ENCODE results near the gene DDX11. TPM values are rescaled to one million over a fixed set of nuclear protein-coding genes. Genes with fewer than 3 reads are reported as not detected.

Gene DDX11
- total and polyA plus RNA-seq, 7 donors, result 3.6 to 31.4 (median 8.2) TPM

DNA sequence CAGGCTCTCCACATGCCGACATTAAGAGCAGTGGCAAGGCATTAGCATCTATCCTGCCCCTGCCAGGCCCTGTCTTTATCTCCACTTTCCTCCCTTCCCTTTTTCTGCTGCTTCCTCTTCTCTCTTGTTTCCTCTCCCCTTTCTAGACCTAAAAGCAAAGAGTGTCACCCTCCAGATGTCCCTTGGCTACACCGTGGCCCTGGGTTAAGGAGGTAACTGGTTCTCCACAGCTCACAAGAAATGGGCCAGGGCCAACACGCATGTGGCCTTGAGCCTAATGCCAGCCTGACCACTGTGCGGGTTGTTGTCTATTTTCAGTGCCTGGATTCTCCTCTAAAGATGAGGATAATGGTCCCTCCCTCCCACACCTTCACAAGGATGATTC, 41.7 kb upstream of the DDX11 start:
- intact Hi-C loops (cut with DNase I), result no loop called here
- Histone ChIP-seq H3K4me3 (no peak overlapping the region), H3K9me3 (no peaks in the 10 kb centered on the region), H3K4me1 (peaks cover 0 to 10% (median 5%) of the 10 kb centered on the region in 4 donors), H3K27me3 (no peaks in the 10 kb centered on the region), H3K36me3 (no peaks in the 10 kb centered on the region), H3K27ac (no peak overlapping the region)
- no peak for DNase-seq
- TF ChIP-seq, protein P1, sequence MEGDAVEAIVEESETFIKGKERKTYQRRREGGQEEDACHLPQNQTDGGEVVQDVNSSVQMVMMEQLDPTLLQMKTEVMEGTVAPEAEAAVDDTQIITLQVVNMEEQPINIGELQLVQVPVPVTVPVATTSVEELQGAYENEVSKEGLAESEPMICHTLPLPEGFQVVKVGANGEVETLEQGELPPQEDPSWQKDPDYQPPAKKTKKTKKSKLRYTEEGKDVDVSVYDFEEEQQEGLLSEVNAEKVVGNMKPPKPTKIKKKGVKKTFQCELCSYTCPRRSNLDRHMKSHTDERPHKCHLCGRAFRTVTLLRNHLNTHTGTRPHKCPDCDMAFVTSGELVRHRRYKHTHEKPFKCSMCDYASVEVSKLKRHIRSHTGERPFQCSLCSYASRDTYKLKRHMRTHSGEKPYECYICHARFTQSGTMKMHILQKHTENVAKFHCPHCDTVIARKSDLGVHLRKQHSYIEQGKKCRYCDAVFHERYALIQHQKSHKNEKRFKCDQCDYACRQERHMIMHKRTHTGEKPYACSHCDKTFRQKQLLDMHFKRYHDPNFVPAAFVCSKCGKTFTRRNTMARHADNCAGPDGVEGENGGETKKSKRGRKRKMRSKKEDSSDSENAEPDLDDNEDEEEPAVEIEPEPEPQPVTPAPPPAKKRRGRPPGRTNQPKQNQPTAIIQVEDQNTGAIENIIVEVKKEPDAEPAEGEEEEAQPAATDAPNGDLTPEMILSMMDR (IDR thresholded peaks at IDR 0.05), result no peak
- no peak for TF ChIP-seq POLR2A (IDR thresholded peaks at IDR 0.05)
- TF ChIP-seq EP300 (IDR thresholded peaks at IDR 0.05), result no peak
- TF ChIP-seq POLR2AphosphoS5 (IDR thresholded peaks at IDR 0.05), result no peak
- 80 to 91% methylated on average over 4 of the region's 4 CpGs for WGBS, 2 donors

DNA sequence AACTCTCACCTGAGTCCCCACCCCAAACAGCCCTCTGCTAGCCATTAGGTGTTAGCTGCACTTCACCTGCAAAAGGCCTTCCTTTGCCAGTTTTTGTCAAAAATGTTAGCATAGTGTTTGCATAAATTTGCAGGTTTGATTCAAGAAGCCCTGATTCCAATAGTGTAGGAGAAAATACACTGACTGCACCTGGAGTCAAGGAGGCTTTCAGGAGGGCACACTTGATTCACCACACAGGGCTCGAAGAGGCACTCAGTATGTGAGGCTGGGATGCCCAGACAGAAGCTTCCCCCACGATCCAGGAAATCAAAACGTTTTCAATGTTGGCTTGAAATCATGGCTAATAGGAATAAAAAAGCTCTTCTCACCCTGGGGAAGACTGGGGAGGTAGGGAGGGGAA, 40.5 kb upstream of the DDX11 start:
- WGBS, 2 donors, result 68 to 77% methylated on average over 3 of the region's 3 CpGs
- no peaks in the 10 kb centered on the region for H3K9me3 ChIP-seq
- intact Hi-C loops (cut with DNase I), result no loop called here
- H3K27ac ChIP-seq, result no peak overlapping the region
- no peak for TF ChIP-seq POLR2AphosphoS5 (IDR thresholded peaks at IDR 0.05)
- TF ChIP-seq EP300 (IDR thresholded peaks at IDR 0.05), result no peak
- TF ChIP-seq, protein P1 (IDR thresholded peaks at IDR 0.05), result no peak
- no peak for TF ChIP-seq POLR2A (IDR thresholded peaks at IDR 0.05)
- no peaks in the 10 kb centered on the region for H3K36me3 ChIP-seq
- no peak overlapping the region for H3K4me3 ChIP-seq
- H3K27me3 ChIP-seq, result no peaks in the 10 kb centered on the region
- no peak for DNase-seq
- peaks cover 0 to 10% (median 5%) of the 10 kb centered on the region in 4 donors for H3K4me1 ChIP-seq

DNA sequence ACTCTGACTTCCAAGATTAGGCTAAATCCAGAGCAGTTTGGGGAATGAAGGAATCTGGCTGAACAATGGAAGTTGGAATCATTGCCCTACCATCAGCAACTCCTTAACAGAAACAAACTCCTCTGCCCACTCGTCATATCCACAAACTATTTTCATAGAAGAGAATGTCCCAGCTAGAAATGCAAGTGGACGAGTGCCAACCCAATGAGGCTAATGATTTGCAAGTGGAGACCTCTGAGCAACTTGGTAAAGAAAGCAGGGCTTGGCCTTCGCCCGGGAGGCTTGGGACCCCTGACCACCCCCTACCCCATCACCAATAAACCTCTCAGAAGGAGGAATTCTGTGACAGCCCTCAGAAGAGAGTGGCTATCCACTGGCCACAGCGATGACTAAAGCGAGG, 40.0 kb upstream of the DDX11 start:
- intact Hi-C loops (cut with DNase I), result no loop called here
- Histone ChIP-seq H3K9me3 (no peaks in the 10 kb centered on the region), H3K4me3 (no peak overlapping the region), H3K36me3 (no peaks in the 10 kb centered on the region), H3K4me1 (peaks cover 0 to 10% (median 5%) of the 10 kb centered on the region in 4 donors), H3K27ac (no peak overlapping the region), H3K27me3 (no peaks in the 10 kb centered on the region)
- WGBS, 2 donors, result 88 to 92% methylated on average over 6 of the region's 6 CpGs
- no peak for DNase-seq
- TF ChIP-seq EP300 (IDR thresholded peaks at IDR 0.05) (no peak), POLR2A (IDR thresholded peaks at IDR 0.05) (no peak), POLR2AphosphoS5 (IDR thresholded peaks at IDR 0.05) (no peak)
- TF ChIP-seq, protein P1 (IDR thresholded peaks at IDR 0.05), result no peak

DNA sequence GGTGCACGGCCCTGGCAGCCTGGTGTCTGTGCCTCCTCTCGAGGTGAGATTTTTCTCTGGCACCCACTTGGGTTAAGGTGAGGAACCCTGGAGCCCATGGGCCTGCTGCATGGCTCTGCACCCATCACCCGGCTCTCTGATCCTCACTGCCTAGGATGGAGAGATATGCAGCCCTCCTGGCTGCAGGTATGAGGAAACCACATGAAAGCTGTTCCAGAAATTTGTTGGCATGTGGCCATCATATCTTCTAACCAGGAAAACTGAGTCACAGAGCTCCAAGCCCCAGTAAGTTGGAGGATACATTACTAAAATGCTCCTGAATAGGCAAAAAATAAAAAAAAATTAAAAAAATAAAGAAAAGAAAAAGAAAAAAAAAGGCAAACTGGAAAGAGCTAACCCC, 39.3 kb upstream of the DDX11 start:
- Histone ChIP-seq H3K27me3 (no peaks in the 10 kb centered on the region), H3K4me3 (no peak overlapping the region), H3K9me3 (no peaks in the 10 kb centered on the region), H3K27ac (no peak overlapping the region), H3K36me3 (no peaks in the 10 kb centered on the region), H3K4me1 (peaks cover 0 to 10% (median 5%) of the 10 kb centered on the region in 4 donors)
- intact Hi-C loops (cut with DNase I), result no loop called here
- TF ChIP-seq POLR2A (IDR thresholded peaks at IDR 0.05), result no peak
- no peak for TF ChIP-seq EP300 (IDR thresholded peaks at IDR 0.05)
- TF ChIP-seq POLR2AphosphoS5 (IDR thresholded peaks at IDR 0.05), result no peak
- no peak for DNase-seq
- WGBS, 2 donors, result 85 to 87% methylated on average over 3 of the region's 3 CpGs

DNA sequence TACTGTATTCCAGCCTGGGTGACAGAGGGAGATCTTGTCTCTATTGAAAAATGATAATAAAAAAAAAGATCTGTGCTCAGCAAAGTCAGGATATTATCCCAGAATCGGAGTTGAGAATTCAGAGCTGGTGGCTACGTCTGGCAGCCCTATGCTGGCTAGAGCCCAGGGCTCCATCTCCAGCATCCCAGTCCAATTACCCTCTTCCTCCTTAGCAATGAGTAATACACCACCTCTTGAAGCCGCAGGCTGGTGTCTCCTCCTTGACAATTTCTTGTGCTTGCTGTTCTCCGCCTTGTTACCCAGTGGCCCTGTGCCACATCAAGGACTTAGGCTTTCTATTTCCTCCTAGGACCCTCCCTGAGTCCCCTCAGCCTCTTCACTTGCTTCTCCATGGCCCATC, 38.4 kb upstream of the DDX11 start:
- TF ChIP-seq POLR2AphosphoS5 (IDR thresholded peaks at IDR 0.05) (no peak), EP300 (IDR thresholded peaks at IDR 0.05) (no peak), POLR2A (IDR thresholded peaks at IDR 0.05) (no peak)
- TF ChIP-seq, protein P1 (IDR thresholded peaks at IDR 0.05), result no peak
- peaks cover 0 to 10% (median 5%) of the 10 kb centered on the region in 4 donors for H3K4me1 ChIP-seq
- intact Hi-C loops (cut with DNase I), result no loop called here
- H3K9me3 ChIP-seq, result no peaks in the 10 kb centered on the region
- no peak overlapping the region for H3K27ac ChIP-seq
- WGBS, 2 donors, result 83 to 86% methylated on average over 4 of the region's 4 CpGs
- no peaks in the 10 kb centered on the region for H3K27me3 ChIP-seq
- no peaks in the 10 kb centered on the region for H3K36me3 ChIP-seq
- DNase-seq, result no peak
- H3K4me3 ChIP-seq, result no peak overlapping the region
